Measurements from ENCODE around the gene PIM3.

- TF ChIP-seq POLR2A (IDR thresholded peaks at IDR 0.05) (no peak), CTCF (IDR thresholded peaks at IDR 0.05) (no peak)
These were observed 38.1 kb upstream of the PIM3 start for GRCh38 chr22:49922484-49922883.

Data from Peyer's patch (tissue), 4 donors.